Measurements from ENCODE around the gene TGFBRAP1. TPM values are rescaled to one million over a fixed set of nuclear protein-coding genes. Genes with fewer than 3 reads are reported as not detected.
A peak's percentile ranks its signal among the peaks of the same experiment; 100 is the strongest.

Gene TGFBRAP1, protein sequence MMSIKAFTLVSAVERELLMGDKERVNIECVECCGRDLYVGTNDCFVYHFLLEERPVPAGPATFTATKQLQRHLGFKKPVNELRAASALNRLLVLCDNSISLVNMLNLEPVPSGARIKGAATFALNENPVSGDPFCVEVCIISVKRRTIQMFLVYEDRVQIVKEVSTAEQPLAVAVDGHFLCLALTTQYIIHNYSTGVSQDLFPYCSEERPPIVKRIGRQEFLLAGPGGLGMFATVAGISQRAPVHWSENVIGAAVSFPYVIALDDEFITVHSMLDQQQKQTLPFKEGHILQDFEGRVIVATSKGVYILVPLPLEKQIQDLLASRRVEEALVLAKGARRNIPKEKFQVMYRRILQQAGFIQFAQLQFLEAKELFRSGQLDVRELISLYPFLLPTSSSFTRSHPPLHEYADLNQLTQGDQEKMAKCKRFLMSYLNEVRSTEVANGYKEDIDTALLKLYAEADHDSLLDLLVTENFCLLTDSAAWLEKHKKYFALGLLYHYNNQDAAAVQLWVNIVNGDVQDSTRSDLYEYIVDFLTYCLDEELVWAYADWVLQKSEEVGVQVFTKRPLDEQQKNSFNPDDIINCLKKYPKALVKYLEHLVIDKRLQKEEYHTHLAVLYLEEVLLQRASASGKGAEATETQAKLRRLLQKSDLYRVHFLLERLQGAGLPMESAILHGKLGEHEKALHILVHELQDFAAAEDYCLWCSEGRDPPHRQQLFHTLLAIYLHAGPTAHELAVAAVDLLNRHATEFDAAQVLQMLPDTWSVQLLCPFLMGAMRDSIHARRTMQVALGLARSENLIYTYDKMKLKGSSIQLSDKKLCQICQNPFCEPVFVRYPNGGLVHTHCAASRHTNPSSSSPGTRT
- polyA plus RNA-seq (2013, experiment 1 of 2) = 14.8 TPM
- 13.9 TPM for polyA plus RNA-seq (2013, experiment 2 of 2)

GRCh38 chr2:105329561-105330495, at the start of gene TGFBRAP1:
Gene TGFBRAP1, minus strand, starts transcription at chr2:105329735. Its CDS starts 21,434 bp downstream, at chr2:105308301.
- WGBS = 3% methylated on average over 101 of the region's 101 CpGs
- Histone ChIP-seq H3K27ac (ENCODE audit: low read depth, low read length) (peak within 1 kb of the TSS; percentile 66), H3K9ac (ENCODE audit: low read depth, low read length) (peak within 1 kb of the TSS; percentile 91)

DNA sequence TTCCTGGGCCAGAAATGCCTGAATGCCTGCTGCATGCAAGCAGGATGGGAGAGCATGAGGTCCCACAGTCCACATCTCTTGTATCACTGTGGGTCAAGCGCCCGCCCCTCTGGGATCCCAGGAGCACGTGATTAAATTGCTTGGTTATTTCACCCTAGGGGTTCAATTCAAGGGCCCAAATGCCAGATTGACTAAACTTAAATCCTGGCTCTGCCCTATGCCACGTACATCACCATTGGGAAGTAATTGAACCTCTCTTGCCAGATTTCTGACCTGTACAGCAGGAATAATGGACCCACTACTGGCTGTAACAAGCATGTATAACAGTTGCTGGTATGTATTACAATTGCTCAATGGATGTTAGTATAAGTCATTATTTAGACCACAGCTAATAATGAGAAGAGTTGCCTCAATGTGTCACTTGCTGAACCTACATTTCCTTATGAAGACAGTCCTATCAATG, 49.4 kb upstream of the TGFBRAP1 start:
- H3K4me3 ChIP-seq (ENCODE audit: low read length) = no peak overlapping the region
- H3K36me3 ChIP-seq (ENCODE audit: insufficient read depth, low read length) = peaks cover 51% of the 10 kb centered on the region
- H3K27me3 ChIP-seq (ENCODE audit: insufficient read depth, low read length) = no peaks in the 10 kb centered on the region
- H3K9me3 ChIP-seq (ENCODE audit: insufficient read depth, low read depth, low read length) = no peaks in the 10 kb centered on the region
- WGBS = 94% methylated on average over 4 of the region's 4 CpGs
- no peaks in the 10 kb centered on the region for H3K4me1 ChIP-seq (ENCODE audit: insufficient read depth, low read length)
- H3K27ac ChIP-seq (ENCODE audit: low read depth, low read length) = no peak overlapping the region
- H3K9ac ChIP-seq (ENCODE audit: low read depth, low read length) = no peak overlapping the region

More at GRCh38 chr2:105329561-105330495, at the start of gene TGFBRAP1:
- Histone ChIP-seq H3K36me3 (ENCODE audit: insufficient read depth, low read length) (peaks cover 10% of the 10 kb centered on the region; the same call in 1 of the 2 replicates), H3K4me1 (ENCODE audit: insufficient read depth, low read length) (peaks cover 16% of the 10 kb centered on the region), H3K9me3 (ENCODE audit: insufficient read depth, low read depth, low read length) (no peaks in the 10 kb centered on the region), H3K4me3 (ENCODE audit: low read length) (peak within 1 kb of the TSS; percentile 74), H3K27me3 (ENCODE audit: insufficient read depth, low read length) (0 out of 2 replicates have a peak, but pooled peaks cover 9% of the 10 kb centered on the region)

GRCh38 chr2:105378276-105378840, 48.8 kb upstream of the TGFBRAP1 start:
- peaks cover 48% of the 10 kb centered on the region for H3K36me3 ChIP-seq (ENCODE audit: insufficient read depth, low read length)
- 90% methylated on average over 12 of the region's 12 CpGs for WGBS
- H3K9ac ChIP-seq (ENCODE audit: low read depth, low read length) = no peak overlapping the region
- H3K27ac ChIP-seq (ENCODE audit: low read depth, low read length) = no peak overlapping the region
- no peaks in the 10 kb centered on the region for H3K4me1 ChIP-seq (ENCODE audit: insufficient read depth, low read length)
- no peaks in the 10 kb centered on the region for H3K9me3 ChIP-seq (ENCODE audit: insufficient read depth, low read depth, low read length)
- no peak overlapping the region for H3K4me3 ChIP-seq (ENCODE audit: low read length)
- H3K27me3 ChIP-seq (ENCODE audit: insufficient read depth, low read length) = no peaks in the 10 kb centered on the region

GRCh38 chr2:105377871-105378270, 48.3 kb upstream of the TGFBRAP1 start:
- Histone ChIP-seq H3K9me3 (ENCODE audit: insufficient read depth, low read depth, low read length) (no peaks in the 10 kb centered on the region), H3K4me3 (ENCODE audit: low read length) (no peak overlapping the region), H3K4me1 (ENCODE audit: insufficient read depth, low read length) (no peaks in the 10 kb centered on the region), H3K27me3 (ENCODE audit: insufficient read depth, low read length) (no peaks in the 10 kb centered on the region), H3K36me3 (ENCODE audit: insufficient read depth, low read length) (peaks cover 48% of the 10 kb centered on the region), H3K27ac (ENCODE audit: low read depth, low read length) (no peak overlapping the region), H3K9ac (ENCODE audit: low read depth, low read length) (no peak overlapping the region)
- WGBS = 96% methylated on average over 3 of the region's 3 CpGs

DNA sequence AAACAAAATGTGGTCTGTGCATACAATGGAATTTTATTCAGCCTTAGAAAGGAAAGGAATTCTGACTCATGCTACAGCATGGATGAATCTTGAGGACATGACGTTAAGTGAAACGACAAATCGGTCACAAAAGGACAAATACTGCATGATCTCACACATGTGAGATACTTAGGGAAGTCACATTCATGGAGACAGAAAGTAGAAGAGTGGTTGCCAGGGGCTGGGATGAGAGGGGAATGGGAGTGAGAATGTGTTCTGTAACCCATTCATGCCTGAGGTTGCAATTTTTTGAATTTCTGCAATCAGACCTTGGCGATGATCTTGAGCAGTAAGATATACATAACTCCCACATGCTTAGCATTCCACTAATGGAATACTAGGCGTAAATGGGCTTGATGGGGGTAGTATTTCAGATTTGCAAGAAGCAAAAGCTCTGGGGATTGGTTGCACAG, 47.3 kb upstream of the TGFBRAP1 start:
- Histone ChIP-seq H3K4me1 (ENCODE audit: insufficient read depth, low read length) (no peaks in the 10 kb centered on the region), H3K36me3 (ENCODE audit: insufficient read depth, low read length) (peaks cover 47% of the 10 kb centered on the region), H3K9me3 (ENCODE audit: insufficient read depth, low read depth, low read length) (no peaks in the 10 kb centered on the region), H3K27me3 (ENCODE audit: insufficient read depth, low read length) (no peaks in the 10 kb centered on the region), H3K4me3 (ENCODE audit: low read length) (no peak overlapping the region), H3K9ac (ENCODE audit: low read depth, low read length) (no peak overlapping the region), H3K27ac (ENCODE audit: low read depth, low read length) (no peak overlapping the region)
- WGBS = 93% methylated on average over 4 of the region's 5 CpGs

DNA sequence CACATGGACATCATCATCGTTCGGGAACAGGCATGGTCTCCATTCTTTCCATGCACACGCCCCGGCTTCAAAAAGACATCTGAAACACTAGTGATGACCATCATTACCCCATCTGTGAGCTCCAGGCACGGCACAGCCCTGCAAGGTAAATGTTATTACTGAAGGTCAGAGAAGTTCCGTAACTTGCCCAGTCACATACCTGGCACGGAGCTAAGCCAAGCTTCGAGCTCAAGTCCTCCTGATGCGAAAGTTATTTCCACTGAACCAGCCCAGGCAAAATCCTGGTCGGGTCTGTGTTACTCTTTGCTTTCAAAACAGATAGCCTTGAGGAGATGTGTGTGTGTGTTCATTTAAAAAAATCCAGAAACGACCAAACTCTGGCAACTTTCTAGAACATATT, 46.5 kb upstream of the TGFBRAP1 start:
- Histone ChIP-seq H3K4me3 (ENCODE audit: low read length) (no peak overlapping the region), H3K36me3 (ENCODE audit: insufficient read depth, low read length) (peaks cover 43% of the 10 kb centered on the region), H3K27me3 (ENCODE audit: insufficient read depth, low read length) (no peaks in the 10 kb centered on the region), H3K27ac (ENCODE audit: low read depth, low read length) (no peak overlapping the region), H3K4me1 (ENCODE audit: insufficient read depth, low read length) (no peaks in the 10 kb centered on the region), H3K9ac (ENCODE audit: low read depth, low read length) (no peak overlapping the region), H3K9me3 (ENCODE audit: insufficient read depth, low read depth, low read length) (no peaks in the 10 kb centered on the region)
- 94% methylated on average over 10 of the region's 11 CpGs for WGBS

DNA sequence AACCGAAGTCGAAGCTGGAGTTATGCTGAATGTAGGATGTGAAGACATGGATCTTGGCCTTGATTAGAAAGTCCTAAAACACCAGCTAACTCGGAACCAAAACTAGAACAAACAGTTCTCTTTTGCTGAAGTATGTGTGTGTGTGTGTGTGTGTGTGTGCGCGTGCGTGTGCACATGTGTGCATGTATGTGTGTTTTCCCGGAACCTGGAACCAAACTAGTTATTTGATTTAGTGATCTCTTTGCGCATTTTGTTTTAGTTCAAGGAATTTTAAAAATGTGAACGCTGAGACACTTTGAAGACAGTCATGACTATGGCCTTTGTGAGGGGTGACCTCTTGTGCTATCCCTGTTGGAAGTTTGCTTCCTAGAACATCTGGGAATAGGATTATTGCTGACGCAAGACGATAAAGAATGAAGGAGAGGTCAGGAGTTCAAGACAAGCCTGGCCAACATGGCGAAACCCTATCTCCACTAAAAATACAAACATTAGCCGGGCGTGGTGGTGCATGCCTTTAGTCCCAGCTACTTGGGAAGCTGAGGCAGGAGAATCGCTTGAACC, 45.5 kb upstream of the TGFBRAP1 start:
- H3K27ac ChIP-seq (ENCODE audit: low read depth, low read length) = no peak overlapping the region
- H3K4me1 ChIP-seq (ENCODE audit: insufficient read depth, low read length) = no peaks in the 10 kb centered on the region
- no peak overlapping the region for H3K9ac ChIP-seq (ENCODE audit: low read depth, low read length)
- WGBS = 93% methylated on average over 15 of the region's 15 CpGs
- peaks cover 43% of the 10 kb centered on the region for H3K36me3 ChIP-seq (ENCODE audit: insufficient read depth, low read length)
- no peaks in the 10 kb centered on the region for H3K9me3 ChIP-seq (ENCODE audit: insufficient read depth, low read depth, low read length)
- no peaks in the 10 kb centered on the region for H3K27me3 ChIP-seq (ENCODE audit: insufficient read depth, low read length)
- no peak overlapping the region for H3K4me3 ChIP-seq (ENCODE audit: low read length)

- Histone ChIP-seq H3K9ac (ENCODE audit: low read depth, low read length) (no peak overlapping the region), H3K9me3 (ENCODE audit: insufficient read depth, low read depth, low read length) (no peaks in the 10 kb centered on the region), H3K27me3 (ENCODE audit: insufficient read depth, low read length) (no peaks in the 10 kb centered on the region), H3K4me3 (ENCODE audit: low read length) (no peak overlapping the region), H3K27ac (ENCODE audit: low read depth, low read length) (no peak overlapping the region), H3K4me1 (ENCODE audit: insufficient read depth, low read length) (no peaks in the 10 kb centered on the region), H3K36me3 (ENCODE audit: insufficient read depth, low read length) (peaks cover 45% of the 10 kb centered on the region)
- WGBS = 95% methylated on average over 9 of the region's 9 CpGs
These were observed 44.4 kb upstream of the TGFBRAP1 start for GRCh38 chr2:105373895-105374401.

DNA sequence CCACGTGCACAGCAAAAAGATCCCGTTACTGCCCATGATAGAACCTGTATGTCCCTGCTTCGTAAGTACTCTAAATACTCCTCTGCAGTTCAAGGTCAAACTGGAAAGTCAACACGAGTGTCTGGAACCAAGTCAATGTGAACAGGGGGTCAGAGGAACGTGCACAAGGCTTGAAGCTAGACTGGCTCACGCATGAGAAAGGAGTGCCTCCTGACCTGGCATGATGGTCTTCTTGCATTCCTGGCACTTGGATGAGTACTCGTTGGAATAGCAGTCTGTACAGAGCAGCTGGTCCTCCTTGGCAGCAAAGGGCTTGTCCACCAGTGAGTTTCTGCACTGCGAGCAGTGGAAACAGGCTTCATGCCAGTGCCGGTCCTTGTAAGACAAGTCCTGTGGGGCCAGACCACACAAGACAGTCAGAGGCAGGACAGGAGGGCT, 43.8 kb upstream of the TGFBRAP1 start:
- peaks cover 50% of the 10 kb centered on the region for H3K36me3 ChIP-seq (ENCODE audit: insufficient read depth, low read length)
- H3K27ac ChIP-seq (ENCODE audit: low read depth, low read length) = no peak overlapping the region
- H3K9me3 ChIP-seq (ENCODE audit: insufficient read depth, low read depth, low read length) = no peaks in the 10 kb centered on the region
- H3K4me1 ChIP-seq (ENCODE audit: insufficient read depth, low read length) = no peaks in the 10 kb centered on the region
- WGBS = 93% methylated on average over 9 of the region's 9 CpGs
- H3K4me3 ChIP-seq (ENCODE audit: low read length) = no peak overlapping the region
- H3K27me3 ChIP-seq (ENCODE audit: insufficient read depth, low read length) = no peaks in the 10 kb centered on the region
- no peak overlapping the region for H3K9ac ChIP-seq (ENCODE audit: low read depth, low read length)

DNA sequence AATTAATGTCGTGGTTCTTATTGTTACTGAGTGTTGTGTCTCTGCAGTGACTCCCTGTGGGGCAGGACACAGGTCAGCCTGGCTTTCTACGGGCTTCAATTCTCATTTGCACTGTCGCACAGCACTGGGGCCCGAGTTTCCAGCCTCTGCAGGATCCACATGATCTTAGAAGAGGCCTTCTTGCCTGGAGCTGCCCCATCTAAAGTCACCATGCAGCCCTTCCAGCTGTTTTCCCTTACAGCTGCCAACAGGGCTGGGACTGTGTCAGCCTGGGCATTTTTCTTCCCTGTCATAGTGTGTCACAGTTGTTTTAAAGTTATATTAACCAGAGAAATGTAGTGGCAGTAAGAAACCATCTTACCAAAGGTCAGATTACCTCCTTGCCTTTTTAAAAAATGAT, 42.3 kb upstream of the TGFBRAP1 start:
- H3K36me3 ChIP-seq (ENCODE audit: insufficient read depth, low read length) = peaks cover 64% of the 10 kb centered on the region
- WGBS = 90% methylated on average over 4 of the region's 4 CpGs

More for the DNA sequence above, 42.3 kb upstream of the TGFBRAP1 start:
- no peak overlapping the region for H3K4me3 ChIP-seq (ENCODE audit: low read length)
- no peaks in the 10 kb centered on the region for H3K4me1 ChIP-seq (ENCODE audit: insufficient read depth, low read length)
- H3K9me3 ChIP-seq (ENCODE audit: insufficient read depth, low read depth, low read length) = no peaks in the 10 kb centered on the region
- H3K9ac ChIP-seq (ENCODE audit: low read depth, low read length) = no peak overlapping the region
- H3K27me3 ChIP-seq (ENCODE audit: insufficient read depth, low read length) = no peaks in the 10 kb centered on the region
- no peak overlapping the region for H3K27ac ChIP-seq (ENCODE audit: low read depth, low read length)
